Progenitor cell of endocrine pancreas (in vitro differentiated cells): ENCODE data around the gene DENND4C. TPM values are rescaled to one million over a fixed set of nuclear protein-coding genes. Genes with fewer than 3 reads are reported as not detected.

ENCODE experiments used
- DNase-seq: peaks from one replicate; pipeline ENCODE4 v3.0.0; 2021; ENCODE audit warnings: low spot score; ENCODE audit not compliant: unreplicated experiment
- H3K27ac Mint-ChIP-seq: 2 replicates; pipeline ENCODE4 v1.8.0; 2021; ENCODE audit warnings: mild to moderate bottlenecking, moderate library complexity, mixed read lengths
- H3K27me3 Mint-ChIP-seq: 2 replicates; pipeline ENCODE4 v1.8.0; 2021; ENCODE audit warnings: mixed read lengths
- H3K36me3 Mint-ChIP-seq: 2 replicates; pipeline ENCODE4 v1.8.0; 2022; ENCODE audit warnings: mixed read lengths; ENCODE audit not compliant: insufficient read depth
- H3K4me1 Mint-ChIP-seq: 2 replicates; pipeline ENCODE4 v1.8.0; 2021; ENCODE audit warnings: low read depth, mixed read lengths
- H3K4me3 Mint-ChIP-seq: 2 replicates; pipeline ENCODE4 v1.8.0; 2021; ENCODE audit warnings: low read depth, mild to moderate bottlenecking, moderate library complexity, mixed read lengths
- H3K9me3 Mint-ChIP-seq: 2 replicates; pipeline ENCODE4 v1.8.0; 2021; ENCODE audit warnings: low read depth, mixed read lengths
- CTCF ChIP-seq: fragments of 200-600 bp; sonication (generic); IDR thresholded peaks from one replicate; pipeline ENCODE4 v1.5.0; 2021; ENCODE audit warnings: antibody characterized with exemption, mild to moderate bottlenecking; ENCODE audit not compliant: unreplicated experiment
- total RNA-seq: library from RNA; stranded (reverse); gene quantifications from 2 replicates; pipeline ENCODE4 v1.2.1, GENCODE V29; 2021

Gene DENND4C
- total RNA-seq, 1 donor from 2014 or later = 60.4 TPM

DNA sequence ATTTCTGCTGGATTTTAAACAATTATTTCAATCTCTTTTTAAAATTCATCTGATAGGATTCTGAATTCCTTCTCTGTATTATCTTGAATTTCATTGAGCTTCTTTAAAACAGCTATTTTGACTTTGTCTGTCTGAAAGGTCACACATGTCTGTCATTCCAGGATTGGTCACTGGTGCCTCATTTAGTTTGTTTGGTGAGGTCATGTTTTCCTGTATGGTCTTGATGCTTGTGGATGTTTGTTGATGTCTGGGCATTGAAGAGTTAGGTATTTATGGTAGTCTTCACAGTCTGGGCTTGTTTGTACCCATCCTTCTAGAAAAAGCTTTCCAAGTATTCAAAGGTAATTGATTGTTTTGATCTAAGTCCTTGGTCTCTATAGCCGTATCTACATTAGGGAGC, 39.1 kb downstream of the DENND4C start:
- no peak for TF ChIP-seq CTCF
- H3K36me3 Mint-ChIP-seq = peaks cover 34% of the 10 kb centered on the region
- H3K4me1 Mint-ChIP-seq = peaks cover 14% of the 10 kb centered on the region
- peaks cover 10% of the 10 kb centered on the region for H3K9me3 Mint-ChIP-seq
- no peaks in the 10 kb centered on the region for H3K27me3 Mint-ChIP-seq
- H3K27ac Mint-ChIP-seq = peak overlapping the region; percentile 16
- no peak for DNase-seq
- no peak overlapping the region for H3K4me3 Mint-ChIP-seq

DNA sequence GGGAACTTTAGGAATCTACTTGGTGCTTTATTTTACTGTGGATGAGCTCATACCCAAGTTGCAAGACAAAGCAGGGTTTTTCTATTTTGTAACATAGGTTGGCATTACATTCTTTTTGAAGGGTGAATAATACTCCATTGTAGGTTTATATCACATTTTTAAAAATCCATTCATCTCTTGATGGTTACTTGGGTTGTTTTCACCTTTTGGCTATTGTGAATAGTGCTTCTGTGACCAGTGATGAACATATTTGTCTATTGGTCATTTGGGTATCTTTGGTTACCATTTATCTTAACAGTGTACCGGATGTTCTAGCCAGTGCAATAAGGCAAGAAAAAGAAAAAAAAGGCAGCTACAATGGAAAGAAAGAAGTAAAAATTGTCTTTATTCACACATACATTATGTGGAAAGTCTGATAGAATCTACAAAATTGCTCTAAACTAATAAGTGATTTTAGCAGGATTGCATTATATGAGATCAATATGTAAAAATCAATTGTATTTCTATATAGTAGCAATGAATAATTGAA, 40.0 kb downstream of the DENND4C start:
- no peak for DNase-seq
- no peak for TF ChIP-seq CTCF
- Mint-ChIP-seq H3K36me3 (peaks cover 35% of the 10 kb centered on the region), H3K9me3 (peaks cover 10% of the 10 kb centered on the region), H3K4me1 (peaks cover 14% of the 10 kb centered on the region), H3K4me3 (no peak overlapping the region), H3K27ac (no peak overlapping the region), H3K27me3 (no peaks in the 10 kb centered on the region)

GRCh38 chr9:19271081-19271480, 40.6 kb downstream of the DENND4C start:
- Mint-ChIP-seq H3K27ac (no peak overlapping the region), H3K9me3 (peaks cover 10% of the 10 kb centered on the region), H3K27me3 (no peaks in the 10 kb centered on the region), H3K4me3 (no peak overlapping the region), H3K4me1 (peaks cover 14% of the 10 kb centered on the region), H3K36me3 (peaks cover 35% of the 10 kb centered on the region)
- DNase-seq = no peak
- TF ChIP-seq CTCF = no peak

DNA sequence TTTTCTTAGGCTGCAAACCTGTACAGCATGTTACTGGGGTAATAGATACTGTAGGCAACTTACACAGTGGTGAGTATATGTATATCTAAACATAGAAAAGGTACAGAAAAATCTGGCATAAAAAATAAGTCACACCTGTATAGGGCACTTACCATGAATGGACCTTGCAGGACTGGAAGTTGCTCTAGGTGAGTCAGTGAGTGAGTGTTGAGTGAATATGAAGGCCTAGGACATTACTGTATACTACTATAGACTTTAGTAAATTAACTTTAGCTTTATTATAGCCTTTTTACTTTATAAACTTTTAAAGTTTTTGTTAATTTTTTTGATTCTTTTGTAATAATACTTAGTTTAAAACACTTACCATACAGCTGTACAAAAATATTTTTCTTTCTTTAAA, 51.3 kb downstream of the DENND4C start:
- H3K36me3 Mint-ChIP-seq = peaks cover 3% of the 10 kb centered on the region
- H3K4me3 Mint-ChIP-seq = no peak overlapping the region
- no peak for DNase-seq
- peaks cover 30% of the 10 kb centered on the region for H3K4me1 Mint-ChIP-seq
- H3K27me3 Mint-ChIP-seq = no peaks in the 10 kb centered on the region
- no peak for TF ChIP-seq CTCF
- H3K9me3 Mint-ChIP-seq = no peaks in the 10 kb centered on the region
- H3K27ac Mint-ChIP-seq = no peak overlapping the region

DNA sequence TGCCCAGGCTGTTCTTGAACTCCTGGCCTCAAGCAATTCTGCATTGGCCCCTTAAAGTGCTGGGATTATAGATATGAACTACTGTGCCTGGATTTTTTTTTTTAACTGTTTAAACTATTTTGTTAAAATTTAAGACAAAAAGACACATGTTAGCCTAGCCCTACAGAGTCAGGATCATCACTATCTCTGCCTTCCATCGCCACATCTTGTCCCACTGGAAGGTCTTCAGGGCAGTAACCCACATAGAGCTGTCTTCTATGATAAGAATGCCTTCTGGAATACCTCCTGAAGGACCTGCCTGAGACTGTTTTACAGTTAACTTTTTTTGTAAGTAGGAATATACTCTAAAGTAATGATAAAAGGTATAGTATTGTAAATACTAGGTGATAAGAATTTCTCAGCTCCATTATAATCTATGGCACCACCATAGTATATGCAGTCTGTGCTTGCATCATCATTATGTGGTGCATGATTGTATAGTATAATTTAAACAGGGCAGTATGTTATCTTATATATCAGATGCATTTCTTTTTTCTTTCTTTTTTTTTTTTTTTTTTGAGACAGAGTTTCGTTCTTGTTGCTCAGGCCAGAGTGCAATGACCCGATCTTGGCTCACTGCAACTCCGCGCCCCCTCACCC, 52.7 kb downstream of the DENND4C start:
- Mint-ChIP-seq H3K9me3 (no peaks in the 10 kb centered on the region), H3K27me3 (no peaks in the 10 kb centered on the region), H3K36me3 (peaks cover 10% of the 10 kb centered on the region), H3K4me3 (no peak overlapping the region), H3K27ac (no peak overlapping the region), H3K4me1 (peaks cover 37% of the 10 kb centered on the region)
- TF ChIP-seq CTCF = no peak
- no peak for DNase-seq
